ENCODE data around the gene NPHP4. TPM values are rescaled to one million over a fixed set of nuclear protein-coding genes. Genes with fewer than 3 reads are reported as not detected.

The NPHP4 gene
- total RNA-seq, 1 donor from 2014 or later, result 3.7 TPM

DNA sequence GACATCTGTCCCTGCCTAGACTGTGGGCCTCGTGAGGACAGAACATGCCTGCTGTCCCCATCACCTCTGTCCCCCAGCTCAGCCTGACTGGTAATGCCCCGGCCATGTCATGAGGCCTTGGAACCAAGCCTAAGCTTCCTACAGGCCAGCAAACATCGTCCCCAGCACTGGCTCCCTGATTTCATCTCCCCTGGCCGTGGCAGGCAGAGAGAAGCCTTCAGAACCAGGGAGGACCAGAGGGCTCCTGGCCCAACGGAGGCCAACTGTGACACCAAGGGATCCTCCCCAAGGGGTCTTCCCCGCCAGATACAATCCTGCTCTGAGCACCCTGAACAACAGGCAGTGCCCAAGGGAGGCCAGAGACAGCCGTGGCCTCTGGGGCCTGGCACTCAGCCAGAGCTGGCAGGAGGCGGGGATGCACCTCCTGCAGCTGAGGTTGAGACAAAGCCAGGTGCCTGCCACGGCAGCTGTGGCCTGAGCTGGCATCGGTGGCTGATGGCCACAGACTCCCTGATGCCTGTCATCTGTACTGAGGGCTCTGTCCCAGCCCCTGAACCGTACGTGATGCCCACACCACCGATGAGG, 9.9 kb upstream of the NPHP4 start:
- Histone ChIP-seq H3K36me3 (no peaks in the 10 kb centered on the region), H3K9me3 (replicated peaks) (no peaks in the 10 kb centered on the region), H3K27ac (replicated peaks) (peak overlapping the region; percentile 93), H3K4me1 (peaks cover 24% of the 10 kb centered on the region), H3K27me3 (ENCODE audit: low read depth) (no peaks in the 10 kb centered on the region), H3K4me3 (no peak overlapping the region)
- TF ChIP-seq, protein P1, sequence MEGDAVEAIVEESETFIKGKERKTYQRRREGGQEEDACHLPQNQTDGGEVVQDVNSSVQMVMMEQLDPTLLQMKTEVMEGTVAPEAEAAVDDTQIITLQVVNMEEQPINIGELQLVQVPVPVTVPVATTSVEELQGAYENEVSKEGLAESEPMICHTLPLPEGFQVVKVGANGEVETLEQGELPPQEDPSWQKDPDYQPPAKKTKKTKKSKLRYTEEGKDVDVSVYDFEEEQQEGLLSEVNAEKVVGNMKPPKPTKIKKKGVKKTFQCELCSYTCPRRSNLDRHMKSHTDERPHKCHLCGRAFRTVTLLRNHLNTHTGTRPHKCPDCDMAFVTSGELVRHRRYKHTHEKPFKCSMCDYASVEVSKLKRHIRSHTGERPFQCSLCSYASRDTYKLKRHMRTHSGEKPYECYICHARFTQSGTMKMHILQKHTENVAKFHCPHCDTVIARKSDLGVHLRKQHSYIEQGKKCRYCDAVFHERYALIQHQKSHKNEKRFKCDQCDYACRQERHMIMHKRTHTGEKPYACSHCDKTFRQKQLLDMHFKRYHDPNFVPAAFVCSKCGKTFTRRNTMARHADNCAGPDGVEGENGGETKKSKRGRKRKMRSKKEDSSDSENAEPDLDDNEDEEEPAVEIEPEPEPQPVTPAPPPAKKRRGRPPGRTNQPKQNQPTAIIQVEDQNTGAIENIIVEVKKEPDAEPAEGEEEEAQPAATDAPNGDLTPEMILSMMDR (IDR thresholded peaks at IDR 0.05; ENCODE audit: borderline replicate concordance), result no peak
- intact Hi-C loops (cut with micrococcal nuclease), result no loop called here
- peak; percentile 62 for DNase-seq

DNA sequence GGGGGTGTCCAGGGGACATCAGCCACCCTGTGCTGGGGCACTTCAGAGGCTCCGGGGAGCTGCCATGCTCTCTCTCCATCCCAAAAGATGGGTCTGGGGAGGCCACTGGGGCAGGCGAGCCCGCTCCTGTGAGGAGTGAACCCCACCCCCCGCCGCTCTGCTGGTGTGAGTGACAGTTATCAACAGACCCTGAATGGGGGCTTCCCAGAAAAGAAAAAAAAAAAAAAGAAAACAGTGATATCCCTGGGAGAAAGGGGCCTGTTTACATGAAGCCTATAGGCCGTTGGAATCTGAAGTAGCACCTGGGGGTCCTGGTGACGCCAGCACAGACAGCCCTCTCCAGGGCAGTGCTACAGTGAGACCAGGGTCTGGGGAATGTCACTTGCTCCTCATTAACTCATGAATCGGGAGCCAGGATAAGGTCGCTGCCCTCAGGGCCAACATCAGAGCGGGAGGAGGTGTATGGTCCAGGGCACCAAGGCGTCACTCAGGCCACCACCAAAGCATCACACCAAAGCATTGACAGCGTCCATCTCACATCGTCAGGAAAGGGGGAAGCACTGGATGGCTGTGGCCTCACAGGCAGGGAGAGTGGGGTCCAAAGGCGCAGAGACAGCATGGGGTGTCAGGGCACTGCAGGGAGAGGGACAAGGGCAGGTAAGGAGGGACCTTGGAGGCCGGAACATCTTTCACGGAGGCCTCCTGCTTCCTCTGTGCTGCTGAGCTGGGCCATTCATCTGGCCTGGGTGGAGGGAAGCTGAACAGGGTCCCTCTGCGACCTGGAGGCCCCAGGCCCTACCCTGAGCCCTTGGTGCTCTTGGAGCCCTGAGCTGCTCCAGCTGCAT, 8.4 kb upstream of the NPHP4 start:
- H3K27ac ChIP-seq (replicated peaks), result peak overlapping the region; percentile 93

DNA sequence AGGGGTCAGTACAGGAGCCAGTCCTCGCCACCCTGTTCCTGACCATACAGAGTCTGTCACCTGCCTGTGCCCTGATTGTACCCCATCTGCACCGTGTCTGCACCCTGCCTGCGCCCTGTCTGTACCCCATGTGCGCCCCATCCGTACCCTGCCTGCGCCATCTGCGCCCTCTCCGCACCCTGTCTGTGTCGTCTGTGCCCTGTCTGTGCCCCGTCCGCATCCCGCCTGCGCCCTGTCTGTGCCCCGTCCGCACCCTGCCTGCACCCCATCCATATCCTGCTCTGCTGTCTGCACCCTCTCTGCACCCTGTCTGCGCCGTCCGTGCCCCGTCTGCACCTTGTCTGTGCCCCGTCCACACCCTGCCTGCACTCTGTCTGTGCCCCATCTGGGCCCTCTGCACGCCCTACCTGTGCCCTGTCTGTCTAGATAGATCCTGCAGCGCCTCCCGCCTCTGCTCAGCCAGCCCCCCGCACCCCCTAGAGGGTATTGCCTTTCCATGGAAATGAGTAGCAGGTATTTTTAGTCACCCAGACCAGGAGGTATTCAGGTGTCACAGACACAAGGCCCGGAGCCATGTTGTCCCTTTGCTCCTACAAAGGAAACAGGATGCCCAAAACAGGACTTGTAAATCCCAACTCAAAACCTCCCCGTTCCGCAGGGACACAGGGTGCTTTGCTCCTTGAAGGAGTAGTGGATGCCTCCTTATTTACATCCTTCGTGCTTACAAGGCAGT, 7.7 kb upstream of the NPHP4 start:
- peaks cover 19% of the 10 kb centered on the region for H3K4me1 ChIP-seq
- intact Hi-C loops (cut with micrococcal nuclease), result no loop called here
- TF ChIP-seq, protein P1 (IDR thresholded peaks at IDR 0.05; ENCODE audit: borderline replicate concordance), result no peak
- DNase-seq, result peak; percentile 22
- no peak overlapping the region for H3K27ac ChIP-seq (replicated peaks)
- no peaks in the 10 kb centered on the region for H3K27me3 ChIP-seq (ENCODE audit: low read depth)
- no peaks in the 10 kb centered on the region for H3K36me3 ChIP-seq
- no peaks in the 10 kb centered on the region for H3K9me3 ChIP-seq (replicated peaks)
- no peak overlapping the region for H3K4me3 ChIP-seq

More for the DNA sequence above, 8.4 kb upstream of the NPHP4 start:
- H3K4me3 ChIP-seq, result no peak overlapping the region
- intact Hi-C loops (cut with micrococcal nuclease), result no loop called here
- no peaks in the 10 kb centered on the region for H3K9me3 ChIP-seq (replicated peaks)
- peak; percentile 11 for DNase-seq
- H3K4me1 ChIP-seq, result peaks cover 22% of the 10 kb centered on the region
- TF ChIP-seq, protein P1 (IDR thresholded peaks at IDR 0.05; ENCODE audit: borderline replicate concordance), result no peak
- no peaks in the 10 kb centered on the region for H3K36me3 ChIP-seq
- no peaks in the 10 kb centered on the region for H3K27me3 ChIP-seq (ENCODE audit: low read depth)

DNA sequence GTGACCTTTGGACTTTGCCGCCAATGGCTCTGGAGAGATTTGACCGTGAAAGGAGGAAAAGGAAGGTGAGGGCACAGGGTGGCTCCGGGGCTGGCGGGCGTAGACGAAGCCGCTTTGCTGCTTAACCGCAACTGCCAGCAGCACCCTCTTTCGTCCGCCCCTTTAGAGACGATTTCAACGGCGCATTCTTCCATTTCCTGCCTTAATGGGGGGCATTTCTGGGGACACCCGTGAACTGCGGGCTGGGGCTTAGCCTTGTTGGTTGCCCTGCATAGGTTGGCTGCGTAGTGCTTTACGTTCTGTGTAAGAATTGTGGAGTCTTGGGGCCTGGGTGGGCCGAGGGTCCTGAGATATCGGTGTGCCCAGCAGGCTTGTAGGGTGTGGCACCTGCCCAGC, 6.7 kb upstream of the NPHP4 start:
- intact Hi-C loops (cut with micrococcal nuclease), result no loop called here
- Histone ChIP-seq H3K27me3 (ENCODE audit: low read depth) (no peaks in the 10 kb centered on the region), H3K4me3 (no peak overlapping the region), H3K9me3 (replicated peaks) (no peaks in the 10 kb centered on the region), H3K27ac (replicated peaks) (no peak overlapping the region), H3K4me1 (peaks cover 19% of the 10 kb centered on the region), H3K36me3 (no peaks in the 10 kb centered on the region)
- TF ChIP-seq, protein P1 (IDR thresholded peaks at IDR 0.05; ENCODE audit: borderline replicate concordance), result no peak
- peak; percentile 10 for DNase-seq

DNA sequence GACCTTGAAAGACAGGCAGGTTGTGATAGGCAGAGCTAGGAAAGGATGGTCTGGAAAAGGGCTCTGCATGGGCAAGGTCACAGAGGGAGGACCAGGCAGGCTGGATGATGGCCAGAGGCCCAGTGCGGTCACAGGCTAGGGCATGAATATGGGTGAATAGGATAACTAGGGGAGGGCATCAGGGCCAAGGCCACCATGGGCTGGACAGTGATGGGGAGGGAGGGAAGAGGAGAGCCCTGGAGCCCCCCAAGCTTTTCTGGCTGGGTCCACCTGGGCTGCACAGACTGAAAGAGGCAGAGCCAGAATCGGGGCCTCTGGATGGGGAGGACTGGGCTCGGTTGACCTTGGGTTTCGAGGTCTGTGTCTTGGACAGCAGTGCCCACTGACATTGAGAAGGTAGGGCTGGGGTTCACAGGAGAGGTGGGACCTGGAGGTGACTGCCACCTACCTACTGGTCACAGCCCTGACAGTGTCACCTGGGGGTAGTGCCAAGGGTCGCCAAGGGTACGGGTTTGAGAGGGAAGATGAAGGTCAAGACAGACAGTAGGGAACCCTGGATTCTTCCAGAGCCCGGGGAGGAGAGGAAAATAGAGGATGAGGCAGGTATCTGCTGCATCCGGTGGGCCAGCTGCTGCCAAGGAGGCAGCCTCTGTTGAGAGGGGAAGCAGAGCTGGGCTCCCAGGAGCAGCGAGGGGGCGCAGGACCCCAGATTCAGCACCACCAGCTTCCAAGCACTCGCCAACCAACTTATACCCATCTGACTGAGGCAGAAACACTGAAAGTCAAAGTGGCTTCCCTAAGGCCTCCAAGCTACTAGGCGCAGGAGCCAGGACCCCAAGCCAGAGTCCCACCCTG, 6.1 kb upstream of the NPHP4 start:
- peak; percentile 10 for DNase-seq
- Histone ChIP-seq H3K4me1 (peaks cover 25% of the 10 kb centered on the region), H3K27ac (replicated peaks) (no peak overlapping the region), H3K36me3 (no peaks in the 10 kb centered on the region), H3K9me3 (replicated peaks) (no peaks in the 10 kb centered on the region), H3K4me3 (no peak overlapping the region), H3K27me3 (ENCODE audit: low read depth) (no peaks in the 10 kb centered on the region)
- TF ChIP-seq, protein P1 (IDR thresholded peaks at IDR 0.05; ENCODE audit: borderline replicate concordance), result no peak
- intact Hi-C loops (cut with micrococcal nuclease), result no loop called here

Measured in left ventricle myocardium inferior (tissue), 1 donor.